ENCODE data around the gene BPIFA1. TPM values are rescaled to one million over a fixed set of nuclear protein-coding genes. Genes with fewer than 3 reads are reported as not detected.

The BPIFA1 gene
- total RNA-seq, 2 experiments from 2014 or later = not detected

DNA sequence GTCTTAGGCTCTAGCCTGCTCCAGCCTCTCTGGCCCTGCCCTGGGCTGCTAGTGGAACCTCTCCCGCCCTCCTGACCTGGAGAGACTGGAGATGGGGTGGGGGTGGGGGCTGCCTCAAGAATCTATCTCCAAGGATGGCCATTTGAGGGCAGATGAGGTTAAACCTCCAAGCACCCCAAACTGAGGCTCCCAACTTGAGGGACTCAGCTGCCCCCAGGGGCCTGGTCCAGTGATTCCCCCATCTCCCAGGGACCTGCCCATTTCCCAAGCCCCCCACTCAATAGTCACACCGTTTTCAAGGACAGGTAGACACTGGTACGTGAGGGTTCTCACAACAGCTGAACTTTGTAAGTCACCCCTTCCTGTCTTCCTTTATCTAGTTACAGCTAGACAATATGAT is 40.1 kb downstream of the BPIFA1 start:
- Mint-ChIP-seq H3K4me1 (no peaks in the 10 kb centered on the region), H3K27ac (no peak overlapping the region), H3K4me3 (no peak overlapping the region), H3K36me3 (ENCODE audit: low read depth) (no peaks in the 10 kb centered on the region), H3K9me3 (no peaks in the 10 kb centered on the region), H3K27me3 (peaks cover 3% of the 10 kb centered on the region)
- ChIA-PET CTCF (no interaction called here), POLR2A (no interaction called here)
- no peak for DNase-seq

DNA sequence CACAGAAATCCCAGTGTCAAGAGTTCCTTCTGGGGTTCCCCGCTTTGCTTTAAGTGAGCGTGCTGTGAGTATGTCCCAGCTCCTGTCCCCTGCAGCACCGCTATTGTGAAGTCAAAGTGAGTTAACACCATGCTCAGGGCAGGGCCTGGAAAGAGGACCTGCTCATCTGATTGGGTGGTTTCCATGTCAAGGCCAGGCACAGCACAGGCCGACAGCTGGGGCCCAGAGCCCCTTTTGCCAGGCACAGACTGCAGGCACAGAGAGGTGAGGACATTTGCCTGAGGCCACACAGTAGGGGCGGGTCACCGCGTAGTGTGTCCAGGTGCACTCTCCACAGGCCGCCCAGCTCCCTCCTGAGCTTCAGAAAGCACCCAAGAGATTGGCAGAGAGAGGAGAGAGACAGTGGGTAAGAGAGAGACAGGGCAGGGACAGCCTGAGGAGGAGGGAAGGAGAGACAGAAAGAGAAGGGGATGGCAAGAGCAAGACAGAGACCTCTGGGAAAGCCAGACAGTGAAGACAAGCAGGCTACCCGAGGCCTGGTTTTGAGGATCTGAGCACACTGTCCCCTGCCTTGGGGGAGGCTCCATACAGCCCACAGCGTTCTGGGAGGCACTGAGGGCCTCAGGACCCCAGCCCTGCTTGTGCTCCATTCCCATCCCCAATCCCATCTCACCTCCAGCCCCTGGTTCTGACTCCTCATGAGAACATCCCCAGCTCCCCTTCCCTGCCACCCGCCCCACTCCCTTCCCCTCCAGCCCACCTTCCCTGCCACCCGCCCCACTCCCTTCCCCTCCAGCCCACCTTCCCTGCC is 40.7 kb downstream of the BPIFA1 start:
- ChIA-PET CTCF (no interaction called here), POLR2A (no interaction called here)
- Mint-ChIP-seq H3K4me3 (no peak overlapping the region), H3K36me3 (ENCODE audit: low read depth) (no peaks in the 10 kb centered on the region), H3K4me1 (no peaks in the 10 kb centered on the region), H3K27me3 (peaks cover 3% of the 10 kb centered on the region), H3K27ac (no peak overlapping the region), H3K9me3 (no peaks in the 10 kb centered on the region)
- DNase-seq = no peak

DNA sequence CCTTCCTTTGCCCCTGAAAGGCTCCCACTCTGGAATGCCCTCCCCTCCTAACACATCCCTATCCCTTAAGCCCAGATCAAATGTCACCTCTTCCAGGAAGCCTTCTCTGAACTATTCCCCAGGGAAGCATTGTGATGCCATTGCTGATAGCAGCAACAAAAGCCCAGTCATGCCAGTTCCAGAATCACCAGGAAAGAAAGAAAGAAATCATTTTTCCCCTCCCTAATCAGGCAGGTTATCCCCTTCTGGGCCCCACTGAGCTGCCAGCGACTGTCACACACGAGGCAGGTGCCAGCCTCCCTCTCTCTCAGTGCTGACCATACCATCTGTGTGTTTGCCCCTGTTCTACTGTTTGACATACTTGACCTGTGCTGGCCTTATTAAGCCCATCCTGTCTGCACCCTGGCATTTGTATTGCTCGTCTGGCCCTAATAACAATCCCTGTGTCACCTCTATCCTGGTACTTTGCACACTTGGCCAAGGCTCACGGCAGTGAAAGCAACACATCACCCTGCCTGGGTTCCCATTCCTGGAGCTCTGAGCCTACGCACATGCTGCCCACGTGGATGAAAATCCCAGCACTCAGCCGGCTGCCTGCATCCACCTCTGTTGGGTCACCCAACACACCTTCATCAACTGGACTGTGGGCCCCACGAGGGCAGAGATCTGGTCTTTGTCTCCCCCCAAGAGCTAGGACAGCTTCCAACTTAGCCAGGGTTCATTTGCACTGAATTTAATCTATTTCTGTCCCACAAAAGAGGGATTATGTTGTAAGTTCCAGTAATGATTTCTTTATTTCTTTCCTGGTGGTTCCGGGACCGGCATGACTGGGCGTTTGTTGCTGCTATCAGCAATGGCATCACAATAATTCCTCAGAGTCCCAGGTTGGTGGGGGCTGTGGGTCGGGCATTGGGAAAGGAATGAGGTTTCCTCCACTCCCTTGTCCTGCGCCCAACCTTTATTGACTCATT is 42.0 kb downstream of the BPIFA1 start:
- no peaks in the 10 kb centered on the region for H3K36me3 Mint-ChIP-seq (ENCODE audit: low read depth)
- DNase-seq = no peak
- H3K4me3 Mint-ChIP-seq = no peak overlapping the region
- no peaks in the 10 kb centered on the region for H3K4me1 Mint-ChIP-seq
- H3K27ac Mint-ChIP-seq = no peak overlapping the region
- no peaks in the 10 kb centered on the region for H3K9me3 Mint-ChIP-seq
- peaks cover 3% of the 10 kb centered on the region for H3K27me3 Mint-ChIP-seq
- CTCF ChIA-PET = no interaction called here
- POLR2A ChIA-PET = no interaction called here

DNA sequence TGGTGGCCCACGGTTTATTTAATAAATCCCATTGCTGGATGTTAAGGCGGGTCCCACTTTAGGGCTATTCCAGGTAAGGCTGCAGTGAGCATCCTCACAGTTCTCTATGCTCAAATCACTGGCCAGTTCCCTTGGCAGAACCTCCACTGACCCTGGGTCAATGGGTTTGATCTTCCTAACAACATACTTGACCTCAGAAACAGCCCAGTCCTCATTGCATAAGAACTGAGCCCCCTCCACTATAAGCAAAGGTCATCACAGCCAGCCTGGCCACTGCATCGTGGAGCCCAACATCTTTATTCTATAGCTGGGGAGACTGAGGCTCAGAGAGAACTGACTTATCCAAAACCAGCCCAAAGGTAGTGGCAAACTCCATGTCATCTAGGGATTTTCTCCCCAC is 42.9 kb downstream of the BPIFA1 start:
- Mint-ChIP-seq H3K9me3 (no peaks in the 10 kb centered on the region), H3K27me3 (peaks cover 3% of the 10 kb centered on the region), H3K36me3 (ENCODE audit: low read depth) (no peaks in the 10 kb centered on the region), H3K4me3 (no peak overlapping the region), H3K4me1 (no peaks in the 10 kb centered on the region), H3K27ac (no peak overlapping the region)
- ChIA-PET POLR2A (no interaction called here), CTCF (no interaction called here)
- DNase-seq = no peak

DNA sequence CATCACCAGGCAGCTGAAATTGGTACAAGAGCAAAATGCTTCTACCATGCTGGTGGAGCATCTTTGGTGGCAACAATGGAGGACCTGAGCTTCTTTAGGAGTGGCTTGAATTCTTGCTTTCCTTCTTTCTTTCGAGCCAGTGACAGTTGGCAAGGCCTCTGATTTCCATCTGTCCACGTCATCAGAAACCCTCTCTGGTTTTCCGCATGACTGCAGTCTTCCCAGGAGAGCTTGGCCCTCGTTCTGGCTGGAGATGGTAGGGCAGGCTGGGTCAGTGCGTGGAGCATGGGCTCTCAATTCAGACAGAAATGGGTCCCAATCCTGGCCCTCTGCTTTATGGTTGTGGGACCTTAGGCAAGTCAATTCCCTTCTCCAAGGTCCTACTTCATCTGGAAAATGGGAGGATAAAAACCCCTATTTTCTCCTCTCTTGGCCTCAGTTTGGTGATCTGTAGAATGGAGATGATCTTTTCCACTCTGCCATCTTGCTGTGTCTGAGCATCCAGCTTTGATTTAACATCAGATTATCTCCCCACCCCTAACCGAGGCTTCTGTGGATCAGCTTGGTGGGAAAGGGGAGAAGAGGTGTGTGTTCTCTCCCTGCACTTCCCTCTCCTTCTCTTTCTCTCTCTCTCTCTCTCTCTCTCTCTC is 43.6 kb downstream of the BPIFA1 start:
- no peaks in the 10 kb centered on the region for H3K4me1 Mint-ChIP-seq
- H3K36me3 Mint-ChIP-seq (ENCODE audit: low read depth) = no peaks in the 10 kb centered on the region
- no peak overlapping the region for H3K27ac Mint-ChIP-seq
- no peaks in the 10 kb centered on the region for H3K9me3 Mint-ChIP-seq
- ChIA-PET POLR2A (no interaction called here), CTCF (no interaction called here)
- H3K27me3 Mint-ChIP-seq = peaks cover 3% of the 10 kb centered on the region
- no peak for DNase-seq
- no peak overlapping the region for H3K4me3 Mint-ChIP-seq

DNA sequence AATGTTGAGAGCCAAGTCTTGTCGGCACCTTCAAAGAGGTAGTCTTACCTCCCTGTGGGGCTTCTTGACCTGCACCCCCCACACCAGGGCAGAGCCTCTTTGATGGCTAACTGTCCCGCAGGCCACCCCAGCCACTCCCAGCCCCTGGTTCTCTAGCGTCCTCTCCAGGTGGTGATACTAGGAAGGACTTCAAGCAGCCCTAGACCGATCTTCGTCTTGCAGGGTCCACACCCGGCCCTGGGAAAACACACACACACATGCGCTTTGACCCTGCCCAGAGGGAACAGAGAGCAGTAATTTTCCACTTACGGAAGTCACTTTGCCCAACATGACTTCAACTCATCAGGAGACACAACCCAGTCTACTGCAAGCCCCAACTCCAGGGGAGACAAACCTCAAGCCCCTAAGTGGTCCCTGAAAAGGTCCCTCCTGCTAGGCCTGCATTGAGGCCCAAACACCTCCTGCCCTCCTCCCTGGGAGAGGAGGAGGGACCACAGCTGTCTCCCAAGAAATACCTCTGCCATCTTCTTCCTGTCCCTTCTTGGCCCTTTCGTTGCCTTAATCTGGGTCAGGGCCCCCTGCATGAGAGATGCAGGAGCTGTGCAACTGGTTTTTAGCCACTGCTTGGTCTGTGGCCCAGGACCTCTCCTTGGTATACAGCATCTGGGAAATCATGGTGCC is 44.3 kb downstream of the BPIFA1 start:
- Mint-ChIP-seq H3K9me3 (no peaks in the 10 kb centered on the region), H3K4me3 (no peak overlapping the region), H3K27me3 (peaks cover 7% of the 10 kb centered on the region), H3K27ac (peak overlapping the region; percentile 73), H3K4me1 (no peaks in the 10 kb centered on the region), H3K36me3 (ENCODE audit: low read depth) (no peaks in the 10 kb centered on the region)
- ChIA-PET CTCF (interaction anchor here (0.5 kb wide), 1 partner anchor 15 kb away, joined by 3 read pairs; no protein-coding TSS in a partner anchor), POLR2A (no interaction called here)
- DNase-seq = no peak

DNA sequence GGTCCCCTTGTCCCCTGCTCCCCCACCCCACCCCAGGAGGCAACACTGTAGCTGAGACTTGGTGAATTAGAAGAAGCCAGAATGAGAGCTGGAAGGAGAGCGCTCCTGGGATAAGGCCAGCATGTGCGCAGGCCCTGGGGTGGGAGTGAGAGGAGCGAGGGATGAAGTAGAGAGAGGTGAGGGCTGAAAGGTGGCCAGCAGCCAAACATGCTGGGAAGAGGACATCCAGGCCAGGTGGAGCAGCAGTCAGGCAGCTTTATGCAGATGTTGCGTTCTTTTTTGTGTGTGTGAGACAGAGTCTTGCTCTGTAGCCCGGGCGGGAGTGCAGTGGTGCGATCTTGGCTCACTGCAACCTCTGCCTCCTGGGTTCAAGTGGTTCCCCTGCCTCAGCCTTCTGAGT is 45.0 kb downstream of the BPIFA1 start:
- no peaks in the 10 kb centered on the region for H3K9me3 Mint-ChIP-seq
- H3K4me3 Mint-ChIP-seq = no peak overlapping the region
- CTCF ChIA-PET = interaction anchor here (0.5 kb wide), 1 partner anchor 14 kb away, joined by 3 read pairs; no protein-coding TSS in a partner anchor
- H3K27ac Mint-ChIP-seq = no peak overlapping the region
- H3K4me1 Mint-ChIP-seq = no peaks in the 10 kb centered on the region
- POLR2A ChIA-PET = no interaction called here
- no peak for DNase-seq
- H3K36me3 Mint-ChIP-seq (ENCODE audit: low read depth) = no peaks in the 10 kb centered on the region
- H3K27me3 Mint-ChIP-seq = peaks cover 7% of the 10 kb centered on the region

DNA sequence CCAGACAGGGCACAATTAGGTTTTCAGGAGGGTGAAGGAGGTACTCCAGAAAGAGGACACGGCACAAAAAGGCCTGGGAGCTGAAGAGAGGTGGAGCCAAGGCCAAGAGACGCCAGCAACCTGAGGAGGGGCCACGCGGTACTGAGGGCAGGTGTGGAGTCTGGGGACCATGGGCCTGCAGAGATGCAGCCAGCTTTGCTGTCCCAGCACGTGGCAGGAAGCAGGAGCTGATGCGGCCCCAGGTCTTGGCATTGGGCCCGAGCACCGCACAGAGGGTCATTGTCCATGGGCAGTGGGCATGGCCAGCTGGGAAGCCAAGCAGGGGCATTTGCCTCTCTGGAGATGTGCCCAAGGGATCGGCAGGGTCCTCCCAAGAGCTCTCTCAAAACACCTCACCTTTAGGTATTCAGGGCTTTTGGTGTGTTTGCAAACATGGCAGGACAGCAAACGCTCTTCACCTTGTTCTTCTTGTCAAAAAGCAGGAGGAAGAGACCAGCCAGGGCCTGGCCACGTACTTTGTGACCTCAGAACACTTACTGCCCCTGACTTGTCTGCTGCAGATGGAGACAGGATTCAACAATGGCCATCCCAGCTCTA is 45.9 kb downstream of the BPIFA1 start:
- Mint-ChIP-seq H3K36me3 (ENCODE audit: low read depth) (no peaks in the 10 kb centered on the region), H3K9me3 (no peaks in the 10 kb centered on the region), H3K4me3 (no peak overlapping the region), H3K4me1 (no peaks in the 10 kb centered on the region), H3K27me3 (peaks cover 7% of the 10 kb centered on the region), H3K27ac (no peak overlapping the region)
- CTCF ChIA-PET = no interaction called here
- POLR2A ChIA-PET = no interaction called here
- no peak for DNase-seq

DNA sequence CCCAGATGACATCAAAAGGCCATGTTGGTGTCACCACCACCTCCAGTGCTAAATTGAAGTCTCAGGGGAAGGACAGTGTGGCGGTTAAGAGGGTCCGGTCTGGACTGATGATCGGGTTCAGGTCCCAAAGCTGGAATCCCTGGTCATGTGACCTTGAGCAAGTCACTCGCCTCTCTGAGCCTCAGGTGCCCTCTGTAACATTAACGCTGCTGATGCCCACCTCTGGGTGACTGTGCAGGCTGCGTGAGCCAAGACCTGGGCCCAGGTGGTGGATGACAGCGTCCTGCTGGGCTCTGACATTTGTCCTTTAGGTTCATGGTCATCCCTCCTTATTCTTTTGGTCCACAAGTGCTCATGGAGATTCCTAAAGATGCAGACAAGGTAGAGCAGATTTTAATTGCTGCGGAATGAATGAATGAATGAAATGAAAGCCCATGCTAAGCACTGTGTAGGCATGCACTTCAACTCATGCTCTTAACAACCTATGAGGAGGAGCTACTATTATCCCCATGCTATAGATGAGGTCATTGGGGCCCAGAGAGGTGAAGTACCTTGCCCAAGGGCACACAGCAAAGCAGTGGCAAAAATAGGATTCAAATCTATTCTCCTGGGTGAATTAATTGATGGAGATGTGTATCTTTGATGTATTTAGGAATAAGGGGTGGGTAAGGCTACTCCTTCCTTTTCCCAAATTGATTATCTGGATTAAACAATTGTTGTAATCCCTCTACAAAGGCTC is 46.6 kb downstream of the BPIFA1 start:
- H3K9me3 Mint-ChIP-seq = no peaks in the 10 kb centered on the region
- H3K27me3 Mint-ChIP-seq = peaks cover 9% of the 10 kb centered on the region
- POLR2A ChIA-PET = no interaction called here
- H3K4me1 Mint-ChIP-seq = no peaks in the 10 kb centered on the region
- H3K27ac Mint-ChIP-seq = no peak overlapping the region
- H3K4me3 Mint-ChIP-seq = no peak overlapping the region
- no peak for DNase-seq
- CTCF ChIA-PET = no interaction called here
- no peaks in the 10 kb centered on the region for H3K36me3 Mint-ChIP-seq (ENCODE audit: low read depth)

DNA sequence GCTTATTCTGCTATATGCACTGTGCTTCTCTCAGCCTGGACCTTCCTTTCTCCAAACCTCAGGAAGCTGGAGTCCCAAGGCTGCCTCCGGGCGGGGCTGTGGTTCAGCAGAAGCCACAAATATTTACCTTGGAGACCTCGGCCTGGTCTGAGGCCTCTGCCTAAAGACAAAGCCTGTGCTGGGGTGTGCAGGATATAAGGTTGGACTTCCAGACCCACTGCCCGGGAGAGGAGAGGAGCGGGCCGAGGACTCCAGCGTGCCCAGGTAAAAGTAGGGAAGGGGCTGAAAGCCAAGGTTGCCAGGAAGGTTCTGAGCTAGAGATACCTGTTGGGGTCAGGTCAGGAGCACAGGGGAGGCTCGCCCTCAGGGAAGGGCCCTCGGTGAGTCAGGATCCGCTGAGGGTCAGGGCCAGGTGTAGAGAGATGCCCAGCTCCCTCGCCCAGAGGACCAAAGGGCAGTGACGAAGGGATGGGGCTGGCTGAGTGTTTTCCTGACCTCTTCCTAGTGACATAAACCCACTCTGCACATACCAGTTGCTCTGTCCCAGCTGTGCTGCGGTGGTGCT is 47.3 kb downstream of the BPIFA1 start, which contains the start of gene BPIFB1:
BPIFB1 (plus strand) TSS at position 224 of the 565 bp plus-strand sequence. CDS start 2,860 bp downstream, outside the sequence.
- peaks cover 9% of the 10 kb centered on the region for H3K27me3 Mint-ChIP-seq
- DNase-seq = no peak
- no peaks in the 10 kb centered on the region for H3K4me1 Mint-ChIP-seq
- H3K4me3 Mint-ChIP-seq = no peak within 1 kb of the TSS
- ChIA-PET CTCF (no interaction called here), POLR2A (no interaction called here)
- H3K27ac Mint-ChIP-seq = no peak within 1 kb of the TSS
- no peaks in the 10 kb centered on the region for H3K9me3 Mint-ChIP-seq
- H3K36me3 Mint-ChIP-seq (ENCODE audit: low read depth) = no peaks in the 10 kb centered on the region

DNA sequence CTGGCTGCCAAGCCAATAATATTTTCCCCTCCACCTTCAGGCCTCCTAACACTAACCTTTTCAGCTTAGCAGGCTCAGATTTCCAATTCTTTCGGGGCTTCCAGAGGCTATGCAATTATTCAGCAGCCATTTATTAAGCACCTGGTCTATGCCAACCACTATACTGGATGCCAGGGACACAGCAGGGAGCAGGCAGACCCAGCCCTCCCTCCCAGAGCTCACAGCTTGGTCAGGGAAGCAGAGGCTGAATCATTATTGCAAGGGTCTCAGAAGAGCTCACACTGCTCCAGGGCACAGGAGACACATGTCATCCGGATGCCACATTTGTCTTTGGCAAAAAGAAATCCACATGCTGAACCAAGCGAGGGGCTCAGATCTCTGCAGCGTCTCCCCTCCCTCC is 48.5 kb downstream of the BPIFA1 start:
- Mint-ChIP-seq H3K9me3 (no peaks in the 10 kb centered on the region), H3K4me1 (no peaks in the 10 kb centered on the region), H3K27me3 (peaks cover 10% of the 10 kb centered on the region), H3K27ac (no peak overlapping the region), H3K4me3 (no peak overlapping the region), H3K36me3 (ENCODE audit: low read depth) (no peaks in the 10 kb centered on the region)
- ChIA-PET POLR2A (no interaction called here), CTCF (no interaction called here)
- DNase-seq = no peak

DNA sequence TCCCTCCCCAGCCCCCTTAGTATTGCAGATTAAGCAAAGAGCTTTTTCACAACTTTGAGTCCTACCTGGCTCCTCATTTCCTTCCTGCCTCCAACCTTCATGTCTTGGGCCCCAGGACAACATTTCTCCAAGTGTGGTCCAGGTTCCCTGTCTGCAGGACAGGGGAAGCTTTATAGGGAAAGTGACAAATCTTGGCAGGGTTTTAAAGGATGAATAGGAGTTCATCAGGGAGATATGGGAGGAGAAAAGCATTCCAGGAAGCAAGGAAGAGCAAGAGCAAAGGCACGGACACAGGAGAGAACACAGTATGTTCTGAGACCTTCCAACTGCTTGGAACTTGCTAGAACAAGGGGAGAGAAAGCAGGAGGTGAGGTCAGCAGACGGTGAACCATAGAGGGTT is 49.1 kb downstream of the BPIFA1 start:
- Mint-ChIP-seq H3K4me3 (no peak overlapping the region), H3K36me3 (ENCODE audit: low read depth) (no peaks in the 10 kb centered on the region), H3K9me3 (no peaks in the 10 kb centered on the region), H3K27me3 (peaks cover 10% of the 10 kb centered on the region), H3K27ac (no peak overlapping the region), H3K4me1 (no peaks in the 10 kb centered on the region)
- CTCF ChIA-PET = no interaction called here
- DNase-seq = no peak
- POLR2A ChIA-PET = no interaction called here
